Transverse colon (tissue), 4 donors: ENCODE measurements around the gene SMARCD2.
"Not testable (repeated sequence)": the region's sequence is repeated elsewhere in the genome, so short reads cannot be mapped to it uniquely, and the experiment has no call there.

Source experiments
- POLR2AphosphoS5 ChIP-seq, 3 donors: sonication (generic); formaldehyde crosslinking; IDR thresholded peaks; one replicate each; pipeline ENCODE4 v1.6.1; 2016; ENCODE audit warnings: antibody characterized with exemption in 3 of 3
- TF ChIP-seq, protein P1 (sequence below), 5 experiments: fragments of 200-600 bp in 3 of 5; fragments of 450-650 bp in 2 of 5; sonication (generic) in 3 of 5; IDR thresholded peaks; 1 replicate in 2 of 5; 2 replicates in 3 of 5; pipeline ENCODE4 v1.5.1; 2016 to 2017; ENCODE audit warnings: antibody characterized with exemption in 5 of 5, inconsistent platforms in 3 of 5, mild to moderate bottlenecking in 2 of 5, moderate library complexity in 1 of 5

DNA sequence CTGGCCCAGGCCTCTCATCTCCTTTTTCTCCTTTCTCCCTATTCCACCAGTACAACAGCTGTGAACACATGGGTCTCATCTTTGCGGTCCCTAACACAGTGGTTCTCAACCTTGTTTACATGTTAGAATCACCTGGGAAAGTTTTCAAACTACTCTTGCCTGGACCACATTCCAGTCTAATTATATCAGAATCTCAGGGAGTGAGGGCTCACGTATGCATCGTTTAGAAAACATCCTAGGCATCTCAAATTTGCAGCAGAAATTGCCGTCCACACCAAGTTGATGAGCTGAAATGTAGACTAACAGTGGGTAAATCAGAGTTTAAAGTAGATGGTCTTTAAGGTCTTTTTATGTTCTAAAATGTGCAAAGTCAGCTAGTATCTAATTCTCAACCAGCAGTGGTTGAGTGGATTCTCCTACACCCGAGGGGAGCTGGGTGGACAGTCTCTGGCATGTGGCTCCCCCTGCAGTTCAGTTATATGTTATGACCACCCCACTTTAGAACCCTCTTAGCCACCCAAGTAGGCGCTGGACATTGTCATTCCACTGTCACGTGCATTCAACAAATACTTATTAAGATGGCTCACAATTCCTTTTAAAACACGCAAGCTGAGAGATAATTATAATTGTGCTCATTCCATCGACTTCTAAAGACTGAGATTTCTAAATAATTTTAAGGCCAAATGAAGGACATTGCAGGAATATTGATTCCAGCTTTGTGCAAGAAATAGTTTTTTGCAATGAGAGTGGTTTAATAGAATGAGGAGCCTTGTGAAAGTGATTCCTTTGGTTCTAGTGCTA is 27.2 kb upstream of the SMARCD2 start:
- TF ChIP-seq POLR2AphosphoS5 (IDR thresholded peaks at IDR 0.05) = not testable (repeated sequence)
- TF ChIP-seq, protein P1, sequence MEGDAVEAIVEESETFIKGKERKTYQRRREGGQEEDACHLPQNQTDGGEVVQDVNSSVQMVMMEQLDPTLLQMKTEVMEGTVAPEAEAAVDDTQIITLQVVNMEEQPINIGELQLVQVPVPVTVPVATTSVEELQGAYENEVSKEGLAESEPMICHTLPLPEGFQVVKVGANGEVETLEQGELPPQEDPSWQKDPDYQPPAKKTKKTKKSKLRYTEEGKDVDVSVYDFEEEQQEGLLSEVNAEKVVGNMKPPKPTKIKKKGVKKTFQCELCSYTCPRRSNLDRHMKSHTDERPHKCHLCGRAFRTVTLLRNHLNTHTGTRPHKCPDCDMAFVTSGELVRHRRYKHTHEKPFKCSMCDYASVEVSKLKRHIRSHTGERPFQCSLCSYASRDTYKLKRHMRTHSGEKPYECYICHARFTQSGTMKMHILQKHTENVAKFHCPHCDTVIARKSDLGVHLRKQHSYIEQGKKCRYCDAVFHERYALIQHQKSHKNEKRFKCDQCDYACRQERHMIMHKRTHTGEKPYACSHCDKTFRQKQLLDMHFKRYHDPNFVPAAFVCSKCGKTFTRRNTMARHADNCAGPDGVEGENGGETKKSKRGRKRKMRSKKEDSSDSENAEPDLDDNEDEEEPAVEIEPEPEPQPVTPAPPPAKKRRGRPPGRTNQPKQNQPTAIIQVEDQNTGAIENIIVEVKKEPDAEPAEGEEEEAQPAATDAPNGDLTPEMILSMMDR (IDR thresholded peaks at IDR 0.05) = not testable (repeated sequence)
